ENCODE data around the gene FICD.

Gene FICD

DNA sequence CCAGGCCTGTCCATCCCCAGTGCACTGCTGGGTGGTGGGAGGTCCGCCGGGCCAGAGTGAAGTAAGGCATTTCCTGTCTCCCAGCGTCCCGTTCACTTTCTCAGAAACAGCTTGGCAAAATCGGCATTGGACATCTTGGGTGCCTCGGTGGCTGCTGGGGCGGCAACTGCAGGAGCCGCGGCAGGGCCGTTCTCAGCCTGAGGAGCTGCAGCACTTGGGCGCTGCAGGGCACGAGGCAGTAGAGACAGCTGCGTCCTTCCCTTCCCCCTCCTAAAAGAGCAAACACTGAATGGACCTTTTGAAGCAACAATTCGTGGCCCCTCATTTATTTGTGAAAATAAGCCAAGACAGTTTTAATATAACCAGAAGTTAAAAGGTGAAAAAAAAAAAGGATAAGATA, 8.3 kb downstream of the FICD start:
- no peak overlapping the region for H3K4me3 ChIP-seq (ENCODE audit: low read length)
- no peak for DNase-seq (ENCODE audit: low read depth)
- TF ChIP-seq, protein P1, sequence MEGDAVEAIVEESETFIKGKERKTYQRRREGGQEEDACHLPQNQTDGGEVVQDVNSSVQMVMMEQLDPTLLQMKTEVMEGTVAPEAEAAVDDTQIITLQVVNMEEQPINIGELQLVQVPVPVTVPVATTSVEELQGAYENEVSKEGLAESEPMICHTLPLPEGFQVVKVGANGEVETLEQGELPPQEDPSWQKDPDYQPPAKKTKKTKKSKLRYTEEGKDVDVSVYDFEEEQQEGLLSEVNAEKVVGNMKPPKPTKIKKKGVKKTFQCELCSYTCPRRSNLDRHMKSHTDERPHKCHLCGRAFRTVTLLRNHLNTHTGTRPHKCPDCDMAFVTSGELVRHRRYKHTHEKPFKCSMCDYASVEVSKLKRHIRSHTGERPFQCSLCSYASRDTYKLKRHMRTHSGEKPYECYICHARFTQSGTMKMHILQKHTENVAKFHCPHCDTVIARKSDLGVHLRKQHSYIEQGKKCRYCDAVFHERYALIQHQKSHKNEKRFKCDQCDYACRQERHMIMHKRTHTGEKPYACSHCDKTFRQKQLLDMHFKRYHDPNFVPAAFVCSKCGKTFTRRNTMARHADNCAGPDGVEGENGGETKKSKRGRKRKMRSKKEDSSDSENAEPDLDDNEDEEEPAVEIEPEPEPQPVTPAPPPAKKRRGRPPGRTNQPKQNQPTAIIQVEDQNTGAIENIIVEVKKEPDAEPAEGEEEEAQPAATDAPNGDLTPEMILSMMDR (conservative IDR thresholded peaks at IDR 0.05; ENCODE audit: low read length), result no peak

DNA sequence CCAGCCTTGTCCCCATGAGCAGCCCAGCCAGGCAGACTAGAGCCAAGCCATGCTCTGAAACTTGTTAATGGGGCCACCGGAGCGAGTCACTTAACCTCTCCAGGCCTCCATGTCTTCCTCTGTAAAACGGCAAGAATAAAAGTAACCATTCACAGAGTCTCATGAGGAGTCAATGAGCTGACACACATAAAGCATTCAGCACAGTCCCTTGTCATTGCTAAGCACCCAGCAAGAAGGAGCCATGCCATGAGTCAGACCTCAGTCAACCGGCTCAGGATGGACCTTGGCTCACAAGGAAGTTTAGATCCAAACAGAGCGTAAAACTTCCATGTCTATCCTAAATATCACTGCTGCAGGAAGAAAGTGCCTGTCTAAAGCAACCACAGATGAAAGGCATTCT, 10.6 kb downstream of the FICD start:
- TF ChIP-seq, protein P1 (conservative IDR thresholded peaks at IDR 0.05; ENCODE audit: low read length), result no peak
- H3K4me3 ChIP-seq (ENCODE audit: low read length), result no peak overlapping the region
- DNase-seq (ENCODE audit: low read depth), result peak; percentile 48

DNA sequence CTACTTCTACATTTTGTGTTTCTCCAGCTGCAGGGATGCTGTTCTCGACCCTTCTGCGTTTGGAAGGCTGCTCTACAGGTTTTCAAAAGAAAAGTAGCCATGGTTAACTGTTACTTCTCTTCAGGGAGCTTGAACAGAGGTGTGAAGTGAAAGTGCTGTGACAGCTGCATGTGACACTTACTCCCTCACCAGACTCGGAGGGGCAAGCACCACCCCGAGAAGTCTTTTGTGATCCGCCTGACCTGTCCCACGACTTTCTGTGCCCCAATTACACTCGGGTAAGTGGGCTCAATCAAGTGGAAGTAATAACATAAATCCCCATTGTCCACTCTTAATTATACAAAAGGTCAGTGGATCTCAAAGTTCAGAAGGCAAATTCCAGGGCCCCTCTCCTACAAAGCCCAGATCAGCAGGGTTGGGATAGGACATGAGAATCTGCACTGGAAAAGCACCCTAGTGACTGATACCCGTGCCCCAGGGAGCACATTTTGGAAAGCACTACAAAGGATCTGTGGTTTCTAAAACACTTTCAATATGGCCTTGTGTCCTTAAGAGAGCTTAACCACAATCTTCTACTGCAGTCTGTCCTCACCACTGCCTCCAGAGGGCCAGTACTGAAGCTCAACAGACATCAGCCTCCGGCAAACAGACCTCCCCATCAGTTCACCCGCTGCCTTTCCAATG, 11.5 kb downstream of the FICD start:
- peak; percentile 74 for DNase-seq (ENCODE audit: low read depth)

DNA sequence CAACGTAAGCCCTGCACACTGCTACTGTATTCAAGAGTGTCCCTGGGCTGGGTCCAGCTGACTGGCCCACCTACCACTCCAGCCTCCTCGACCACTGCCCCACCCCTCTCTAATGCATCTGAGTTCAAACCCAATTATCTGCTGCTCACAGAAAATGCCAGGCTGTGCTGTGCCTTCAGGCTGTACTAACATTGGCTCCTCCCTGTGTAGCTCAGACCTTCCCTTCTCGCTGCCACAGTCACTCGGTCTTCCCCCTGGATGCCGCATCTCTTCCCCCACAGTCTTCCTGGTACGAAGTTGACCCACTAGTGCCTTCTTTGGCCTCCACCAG, 12.1 kb downstream of the FICD start:
- H3K4me3 ChIP-seq (ENCODE audit: low read length), result no peak overlapping the region
- no peak for DNase-seq (ENCODE audit: low read depth)
- TF ChIP-seq, protein P1 (conservative IDR thresholded peaks at IDR 0.05; ENCODE audit: low read length), result no peak

More for the DNA sequence above, 11.5 kb downstream of the FICD start:
- TF ChIP-seq, protein P1 (conservative IDR thresholded peaks at IDR 0.05; ENCODE audit: low read length), result peak; percentile 54
- no peak overlapping the region for H3K4me3 ChIP-seq (ENCODE audit: low read length)

DNA sequence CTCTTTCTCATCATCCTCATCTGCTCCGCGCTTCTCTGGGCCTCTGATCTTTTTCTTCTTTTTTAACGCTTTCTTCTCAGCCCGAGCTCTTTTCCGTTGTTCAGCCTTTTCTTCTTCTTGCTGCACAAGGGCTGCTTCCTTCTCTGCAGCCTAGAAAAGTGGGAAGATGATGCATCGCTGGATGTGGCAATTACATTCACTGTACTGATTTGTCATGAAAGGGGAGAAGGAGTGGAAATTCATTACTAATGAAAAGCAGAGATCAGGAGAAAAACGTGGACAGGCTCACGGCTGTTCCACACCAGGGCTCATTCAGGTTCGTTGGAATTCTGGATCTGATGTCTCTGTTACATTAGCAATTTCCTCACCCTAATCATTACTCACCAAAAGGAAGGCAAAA, 15.1 kb downstream of the FICD start:
- DNase-seq (ENCODE audit: low read depth), result no peak
- TF ChIP-seq, protein P1 (conservative IDR thresholded peaks at IDR 0.05; ENCODE audit: low read length), result no peak
- H3K4me3 ChIP-seq (ENCODE audit: low read length), result no peak overlapping the region

DNA sequence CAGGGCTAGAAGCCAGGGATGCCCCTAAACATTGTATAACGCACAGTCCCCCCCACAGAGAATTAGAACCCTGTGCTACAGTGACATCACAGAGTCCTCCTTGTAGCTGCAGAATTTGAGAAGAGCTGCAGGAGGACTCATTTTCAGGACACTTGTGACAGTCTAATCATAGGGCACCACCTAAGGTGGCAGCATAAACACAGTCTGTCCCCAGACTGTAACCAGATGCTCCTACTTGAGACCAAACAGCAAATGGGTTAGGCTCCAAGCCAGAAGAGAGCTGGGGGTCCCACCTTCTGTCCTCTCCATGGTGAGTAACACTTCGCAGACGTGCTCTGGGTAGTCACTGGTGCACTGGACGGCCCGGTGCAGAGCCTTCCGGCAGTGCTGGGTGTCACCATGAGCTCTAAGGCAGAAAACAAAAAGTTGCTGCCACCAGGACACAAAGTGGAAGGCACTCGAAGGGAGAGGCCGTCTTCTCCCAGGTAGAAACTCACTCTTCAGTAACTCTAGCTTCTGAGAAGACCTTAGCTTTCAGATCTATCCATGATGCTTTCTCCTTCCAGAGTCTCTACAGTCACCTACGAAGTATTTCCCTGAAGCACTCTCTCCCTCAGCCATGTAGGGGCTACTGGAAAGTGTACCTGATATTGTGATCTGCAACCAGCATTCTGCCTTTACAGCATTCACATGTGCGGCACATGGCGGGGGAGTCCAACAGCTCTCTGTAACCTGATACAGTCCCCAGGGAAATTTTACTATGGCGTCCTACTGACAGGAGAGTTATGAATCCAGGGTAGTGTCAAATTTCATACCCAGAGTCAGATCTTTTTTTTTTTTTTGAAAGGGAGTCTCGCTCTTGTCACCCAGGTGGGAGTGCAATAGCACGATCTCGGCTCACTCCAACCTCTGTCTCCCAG, 17.1 kb downstream of the FICD start:
- H3K4me3 ChIP-seq (ENCODE audit: low read length), result no peak overlapping the region
- TF ChIP-seq, protein P1 (conservative IDR thresholded peaks at IDR 0.05; ENCODE audit: low read length), result no peak
- DNase-seq (ENCODE audit: low read depth), result no peak

DNA sequence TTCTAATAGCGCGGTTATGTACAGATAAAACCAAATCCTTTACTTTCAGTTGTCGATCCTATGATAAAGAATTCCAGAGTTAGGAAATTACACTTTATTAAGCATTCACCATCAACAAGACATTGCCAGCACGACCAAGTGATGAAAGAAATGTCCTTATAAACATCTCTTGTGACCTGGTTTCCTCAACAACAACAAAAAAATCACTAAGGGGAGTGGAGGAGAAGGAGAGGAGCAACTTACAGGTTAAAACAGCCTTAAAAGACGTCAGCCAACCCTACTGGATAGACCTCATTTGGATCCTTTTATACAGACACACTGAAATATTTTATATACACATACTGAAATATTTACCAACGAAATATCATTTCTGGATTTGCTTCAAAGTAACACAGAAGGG, 23.1 kb downstream of the FICD start:
- no peak overlapping the region for H3K4me3 ChIP-seq (ENCODE audit: low read length)
- TF ChIP-seq, protein P1 (conservative IDR thresholded peaks at IDR 0.05; ENCODE audit: low read length), result no peak
- DNase-seq (ENCODE audit: low read depth), result no peak

Measured in AG10803 (cell line).